ENCODE results near the gene PSTPIP1.

Gene PSTPIP1

GRCh38 chr15:76994971-76995945 is at the start of gene PSTPIP1:
Gene PSTPIP1 (plus strand): TSS chr15:76995126. CDS start chr15:76995574, 448 bp downstream.
- in situ Hi-C loops (cut with HindIII; ENCODE audit: low sequenced_read_pairs) = no loop called here
- DNase-seq (ENCODE audit: low read depth, low spot score) = no peak

DNA sequence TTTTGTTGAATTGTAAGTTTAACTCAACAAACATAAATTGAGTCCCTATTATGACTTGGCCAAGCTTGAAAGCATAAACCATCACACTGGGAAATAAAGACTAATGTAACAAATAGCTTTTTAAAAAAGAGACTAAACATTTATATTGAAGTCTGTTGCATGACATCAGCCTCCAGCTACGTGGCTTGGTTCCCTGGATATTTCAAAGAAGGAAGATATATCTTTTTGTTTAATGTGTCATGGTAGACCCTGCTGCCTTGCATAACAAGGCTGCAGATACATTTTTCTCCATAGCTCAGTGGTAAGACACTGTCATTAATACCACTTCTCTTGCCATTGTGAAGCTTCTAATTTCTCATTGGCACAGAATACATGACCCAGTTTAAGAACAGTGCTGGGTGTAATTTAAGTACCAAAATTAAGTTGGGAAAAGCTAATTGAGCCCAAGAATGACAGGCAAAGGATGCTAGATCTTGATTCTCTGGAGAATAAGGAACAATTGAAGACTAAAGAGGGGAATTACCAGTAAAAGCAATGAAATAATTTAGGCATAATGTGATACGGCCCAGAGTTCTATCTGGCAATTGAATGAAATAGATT is 49.3 kb upstream of the PSTPIP1 start:
- no peak for DNase-seq (ENCODE audit: low read depth, low spot score)
- in situ Hi-C loops (cut with HindIII; ENCODE audit: low sequenced_read_pairs) = no loop called here
- TF ChIP-seq, protein P1, sequence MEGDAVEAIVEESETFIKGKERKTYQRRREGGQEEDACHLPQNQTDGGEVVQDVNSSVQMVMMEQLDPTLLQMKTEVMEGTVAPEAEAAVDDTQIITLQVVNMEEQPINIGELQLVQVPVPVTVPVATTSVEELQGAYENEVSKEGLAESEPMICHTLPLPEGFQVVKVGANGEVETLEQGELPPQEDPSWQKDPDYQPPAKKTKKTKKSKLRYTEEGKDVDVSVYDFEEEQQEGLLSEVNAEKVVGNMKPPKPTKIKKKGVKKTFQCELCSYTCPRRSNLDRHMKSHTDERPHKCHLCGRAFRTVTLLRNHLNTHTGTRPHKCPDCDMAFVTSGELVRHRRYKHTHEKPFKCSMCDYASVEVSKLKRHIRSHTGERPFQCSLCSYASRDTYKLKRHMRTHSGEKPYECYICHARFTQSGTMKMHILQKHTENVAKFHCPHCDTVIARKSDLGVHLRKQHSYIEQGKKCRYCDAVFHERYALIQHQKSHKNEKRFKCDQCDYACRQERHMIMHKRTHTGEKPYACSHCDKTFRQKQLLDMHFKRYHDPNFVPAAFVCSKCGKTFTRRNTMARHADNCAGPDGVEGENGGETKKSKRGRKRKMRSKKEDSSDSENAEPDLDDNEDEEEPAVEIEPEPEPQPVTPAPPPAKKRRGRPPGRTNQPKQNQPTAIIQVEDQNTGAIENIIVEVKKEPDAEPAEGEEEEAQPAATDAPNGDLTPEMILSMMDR (IDR thresholded peaks at IDR 0.05; ENCODE audit: low read depth, low read length) = no peak
- no peak overlapping the region for H3K4me3 ChIP-seq (ENCODE audit: low read depth, low read length)

More at GRCh38 chr15:76994971-76995945, at the start of gene PSTPIP1:
- H3K4me3 ChIP-seq (ENCODE audit: low read depth, low read length) = no peak within 1 kb of the TSS
- TF ChIP-seq, protein P1 (IDR thresholded peaks at IDR 0.05; ENCODE audit: low read depth, low read length) = no peak

- in situ Hi-C loops (cut with HindIII; ENCODE audit: low sequenced_read_pairs) = no loop called here
- TF ChIP-seq, protein P1 (IDR thresholded peaks at IDR 0.05; ENCODE audit: low read depth, low read length) = no peak
- no peak for DNase-seq (ENCODE audit: low read depth, low spot score)
- H3K4me3 ChIP-seq (ENCODE audit: low read depth, low read length) = no peak overlapping the region
Observed at GRCh38 chr15:76947454-76947853, 47.5 kb upstream of the PSTPIP1 start.

DNA sequence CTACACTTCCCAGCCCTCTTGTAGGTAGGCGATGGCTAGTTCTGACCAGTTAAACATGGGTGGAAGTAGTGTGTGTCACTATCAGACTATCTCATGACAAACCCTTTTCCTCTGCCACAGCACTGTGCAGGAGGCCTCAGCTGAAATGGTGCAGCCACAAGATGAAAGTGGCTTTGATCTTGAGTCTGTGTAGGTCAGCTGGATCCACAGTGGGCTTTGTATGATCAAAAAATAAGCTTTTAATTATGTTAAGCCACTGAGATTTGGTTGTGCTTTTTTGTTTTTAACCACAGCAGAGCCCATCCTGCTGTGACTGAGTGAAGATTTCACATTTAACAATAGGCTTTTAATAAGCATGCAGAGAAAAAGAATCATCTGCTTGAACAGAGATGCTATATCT is 43.7 kb upstream of the PSTPIP1 start:
- DNase-seq (ENCODE audit: low read depth, low spot score) = no peak
- in situ Hi-C loops (cut with HindIII; ENCODE audit: low sequenced_read_pairs) = no loop called here
- H3K4me3 ChIP-seq (ENCODE audit: low read depth, low read length) = no peak overlapping the region
- TF ChIP-seq, protein P1 (IDR thresholded peaks at IDR 0.05; ENCODE audit: low read depth, low read length) = no peak

DNA sequence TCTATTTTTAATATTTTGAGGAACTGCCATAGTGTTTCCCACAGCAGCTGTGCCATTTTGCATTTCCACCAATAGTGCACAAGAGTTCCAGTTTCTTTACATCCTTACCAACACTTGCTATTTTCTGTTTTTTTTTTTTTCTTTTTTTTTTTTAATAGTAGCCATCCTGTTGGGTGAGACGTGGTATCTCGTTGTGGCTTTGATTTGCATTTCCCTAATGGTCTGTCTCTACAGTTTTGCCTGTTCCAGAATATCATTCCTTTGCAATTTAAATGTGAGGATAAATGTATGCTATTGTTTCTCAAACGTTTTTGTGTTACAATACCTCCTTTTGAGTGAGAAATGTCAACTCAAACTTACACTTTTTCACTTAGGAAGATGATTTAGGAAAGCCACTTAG is 41.0 kb upstream of the PSTPIP1 start:
- in situ Hi-C loops (cut with HindIII; ENCODE audit: low sequenced_read_pairs) = no loop called here
- no peak for DNase-seq (ENCODE audit: low read depth, low spot score)
- TF ChIP-seq, protein P1 (IDR thresholded peaks at IDR 0.05; ENCODE audit: low read depth, low read length) = no peak

GRCh38 chr15:76954744-76955143 is 40.2 kb upstream of the PSTPIP1 start:
- in situ Hi-C loops (cut with HindIII; ENCODE audit: low sequenced_read_pairs) = no loop called here
- no peak overlapping the region for H3K4me3 ChIP-seq (ENCODE audit: low read depth, low read length)
- no peak for DNase-seq (ENCODE audit: low read depth, low spot score)
- TF ChIP-seq, protein P1 (IDR thresholded peaks at IDR 0.05; ENCODE audit: low read depth, low read length) = no peak

More for the DNA sequence above, 41.0 kb upstream of the PSTPIP1 start:
- no peak overlapping the region for H3K4me3 ChIP-seq (ENCODE audit: low read depth, low read length)

Data from astrocyte of the spinal cord (primary cell).